ENCODE data around the gene EXOC4. TPM values are rescaled to one million over a fixed set of nuclear protein-coding genes. Genes with fewer than 3 reads are reported as not detected.
A peak's percentile ranks its signal among the peaks of the same experiment; 100 is the strongest.
"Not testable (repeated sequence)": the region's sequence is repeated elsewhere in the genome, so short reads cannot be mapped to it uniquely, and the experiment has no call there.

EXOC4 gene
- total RNA-seq, 1 experiment from 2014 or later, result 62.4 TPM

DNA sequence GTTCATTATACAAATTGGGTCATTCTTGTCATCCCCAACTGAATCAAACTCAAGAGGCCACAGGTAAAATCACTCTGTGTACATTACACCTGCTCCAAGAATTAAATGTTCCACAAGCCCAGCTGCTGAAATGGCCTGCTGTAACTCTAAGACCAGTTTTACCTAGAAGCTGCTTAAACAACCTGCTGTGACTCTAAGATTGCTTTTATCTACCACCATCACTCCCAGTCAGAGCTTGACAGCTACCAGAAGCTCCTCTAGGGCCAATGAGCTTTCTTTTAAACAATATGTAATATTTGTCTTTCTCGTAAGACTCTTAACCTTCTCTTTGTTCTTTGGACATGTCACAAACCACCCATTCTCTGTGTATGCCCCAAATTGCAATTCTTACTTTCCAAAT, 732.4 kb downstream of the EXOC4 start:
- no peak overlapping the region for H3K27ac ChIP-seq
- no peaks in the 10 kb centered on the region for H3K27me3 ChIP-seq

DNA sequence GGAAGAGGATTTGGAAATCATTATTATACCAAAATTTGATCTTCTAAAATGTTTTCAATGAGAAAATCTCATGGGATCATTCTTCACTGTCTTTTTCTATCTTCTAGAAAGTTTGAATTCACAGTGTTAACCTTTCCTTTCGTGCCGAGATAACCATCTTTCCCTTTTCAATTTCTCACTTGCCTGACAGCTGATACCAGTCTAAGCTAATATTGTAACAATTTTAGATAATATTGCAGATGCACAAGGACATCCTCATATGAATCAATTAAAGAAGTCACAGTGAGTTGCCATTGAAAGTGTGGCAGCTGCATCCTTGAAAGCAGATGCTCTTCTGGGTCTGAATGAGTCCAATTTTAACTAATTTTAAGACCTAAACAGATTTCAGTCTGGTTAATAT, 734.7 kb downstream of the EXOC4 start:
- Histone ChIP-seq H3K4me3 (no peak overlapping the region), H3K36me3 (no peaks in the 10 kb centered on the region), H3K9me3 (replicated peaks) (no peaks in the 10 kb centered on the region), H3K4me1 (no peaks in the 10 kb centered on the region), H3K27me3 (no peaks in the 10 kb centered on the region), H3K27ac (no peak overlapping the region)
- DNase-seq, result no peak

More for the DNA sequence above, 732.4 kb downstream of the EXOC4 start:
- Histone ChIP-seq H3K9me3 (replicated peaks) (no peaks in the 10 kb centered on the region), H3K4me3 (no peak overlapping the region), H3K4me1 (no peaks in the 10 kb centered on the region), H3K36me3 (no peaks in the 10 kb centered on the region)
- DNase-seq, result no peak

DNA sequence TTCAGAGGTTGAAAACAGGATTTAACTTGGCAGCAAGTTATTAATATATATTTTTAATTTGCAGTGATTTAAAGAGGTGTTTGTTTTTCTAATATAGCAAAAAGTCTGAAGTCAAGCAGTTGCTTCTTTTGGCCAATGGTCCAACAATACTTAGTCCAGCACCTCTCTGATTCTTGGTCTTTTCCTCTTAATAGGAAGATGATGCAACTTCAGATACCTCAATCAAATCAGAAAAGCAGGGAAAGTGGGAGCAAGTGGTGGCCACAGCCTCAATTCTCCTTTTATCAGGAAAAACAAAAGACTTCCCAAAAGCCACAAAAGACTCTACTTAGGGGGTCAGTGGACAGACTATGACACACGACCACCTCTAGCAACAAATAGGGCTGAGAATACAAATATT, 740.7 kb downstream of the EXOC4 start:
- Histone ChIP-seq H3K36me3 (no peaks in the 10 kb centered on the region), H3K27me3 (no peaks in the 10 kb centered on the region), H3K4me1 (no peaks in the 10 kb centered on the region), H3K27ac (no peak overlapping the region), H3K4me3 (no peak overlapping the region), H3K9me3 (replicated peaks) (no peaks in the 10 kb centered on the region)
- no peak for DNase-seq

DNA sequence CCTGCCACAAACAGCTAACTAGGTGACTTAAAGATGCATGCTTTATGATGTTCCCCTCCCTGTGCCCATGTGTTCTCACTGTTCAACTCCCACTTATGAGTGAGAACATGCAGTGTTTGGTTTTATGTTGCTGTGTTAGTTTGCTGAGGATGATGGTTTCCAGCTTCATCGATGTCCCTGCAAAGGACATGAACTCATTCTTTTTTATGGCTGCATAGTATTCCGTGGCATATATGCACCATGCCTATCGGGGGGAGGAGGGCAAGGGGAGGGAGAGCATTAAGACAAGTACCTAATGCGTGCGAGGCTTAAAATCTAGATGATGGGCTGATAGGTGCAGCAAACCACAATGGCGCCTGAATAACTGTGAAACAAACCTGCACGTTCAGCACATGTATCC, 741.2 kb downstream of the EXOC4 start:
- H3K4me1 ChIP-seq; H3K36me3 ChIP-seq; H3K4me3 ChIP-seq; H3K27me3 ChIP-seq; H3K9me3 ChIP-seq (replicated peaks); DNase-seq; H3K27ac ChIP-seq: not testable (repeated sequence)

DNA sequence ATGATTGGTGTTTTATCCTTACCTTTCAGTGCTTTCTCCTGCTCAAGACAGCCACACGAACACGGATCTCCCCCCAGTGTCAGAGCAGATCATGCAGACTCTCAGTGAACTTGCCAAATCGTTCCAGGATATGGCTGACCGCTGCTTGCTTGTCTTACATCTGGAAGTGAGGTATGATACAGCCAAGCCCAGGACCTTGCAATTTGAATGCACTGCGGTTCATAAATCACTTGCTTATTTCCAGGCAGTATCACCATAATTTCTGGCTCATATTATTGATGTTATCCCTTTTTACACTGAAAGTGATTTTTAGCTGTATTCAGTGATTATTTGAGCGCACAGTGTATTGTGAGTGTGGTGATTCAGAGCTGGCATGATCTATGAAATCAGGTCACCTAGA, 744.6 kb downstream of the EXOC4 start:
- Histone ChIP-seq H3K9me3 (replicated peaks) (no peaks in the 10 kb centered on the region), H3K4me1 (no peaks in the 10 kb centered on the region), H3K27ac (no peak overlapping the region), H3K36me3 (no peaks in the 10 kb centered on the region), H3K4me3 (no peak overlapping the region), H3K27me3 (no peaks in the 10 kb centered on the region)
- DNase-seq, result no peak

DNA sequence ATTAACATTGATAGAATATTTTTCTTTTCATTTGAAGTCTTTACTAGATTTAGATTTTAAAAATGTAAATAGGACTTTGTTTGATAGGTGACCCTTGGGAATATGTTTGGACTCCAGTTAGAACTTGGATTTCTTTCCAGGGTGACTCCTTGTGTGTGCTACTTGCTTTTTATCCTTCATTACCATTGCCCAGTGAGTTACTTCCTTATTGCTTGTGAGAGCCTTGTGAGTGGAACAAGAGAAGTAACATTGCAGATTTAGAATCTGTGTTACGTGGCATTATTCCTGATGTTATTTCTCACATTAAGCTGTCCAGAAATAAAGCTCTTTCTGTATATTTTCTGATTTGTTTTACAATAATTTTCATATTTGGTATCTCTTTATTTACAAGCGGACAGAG, 746.3 kb downstream of the EXOC4 start:
- Histone ChIP-seq H3K36me3 (no peaks in the 10 kb centered on the region), H3K27me3 (no peaks in the 10 kb centered on the region), H3K27ac (no peak overlapping the region)

DNA sequence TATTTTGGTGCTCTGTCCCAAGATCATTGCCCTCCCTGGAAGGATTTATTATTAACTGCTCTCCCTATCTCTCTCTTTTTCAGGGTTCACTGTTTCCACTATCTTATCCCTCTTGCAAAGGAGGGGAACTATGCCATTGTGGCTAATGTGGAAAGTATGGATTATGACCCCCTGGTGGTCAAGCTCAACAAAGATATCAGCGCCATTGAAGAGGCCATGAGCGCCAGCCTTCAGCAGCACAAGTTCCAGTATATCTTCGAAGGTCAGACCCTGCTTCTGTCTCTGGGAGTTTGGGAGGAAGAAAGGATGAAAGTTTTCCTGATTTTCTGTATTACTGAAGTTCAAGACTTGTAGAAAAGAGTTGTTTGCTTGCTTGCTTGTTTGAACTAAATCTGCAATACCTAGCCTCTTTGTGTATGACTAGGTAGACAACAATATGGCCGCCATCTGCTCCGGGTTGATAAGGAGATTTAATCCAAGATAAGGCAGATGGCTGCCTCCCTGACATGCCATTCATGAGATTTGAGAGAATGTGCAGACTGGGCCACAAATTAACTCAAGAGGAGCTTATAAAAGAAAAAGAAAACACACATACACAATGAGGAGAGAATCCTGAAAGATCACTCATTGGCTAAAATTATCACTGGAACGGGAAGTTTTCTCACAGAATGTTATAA, 752.1 kb downstream of the EXOC4 start:
- Histone ChIP-seq H3K4me3 (no peak overlapping the region), H3K27ac (no peak overlapping the region), H3K36me3 (no peaks in the 10 kb centered on the region), H3K4me1 (no peaks in the 10 kb centered on the region), H3K27me3 (no peaks in the 10 kb centered on the region), H3K9me3 (replicated peaks) (no peaks in the 10 kb centered on the region)
- DNase-seq, result no peak

More for the DNA sequence above, 746.3 kb downstream of the EXOC4 start:
- no peak for DNase-seq
- H3K4me3 ChIP-seq, result no peak overlapping the region
- no peaks in the 10 kb centered on the region for H3K9me3 ChIP-seq (replicated peaks)
- H3K4me1 ChIP-seq, result no peaks in the 10 kb centered on the region

DNA sequence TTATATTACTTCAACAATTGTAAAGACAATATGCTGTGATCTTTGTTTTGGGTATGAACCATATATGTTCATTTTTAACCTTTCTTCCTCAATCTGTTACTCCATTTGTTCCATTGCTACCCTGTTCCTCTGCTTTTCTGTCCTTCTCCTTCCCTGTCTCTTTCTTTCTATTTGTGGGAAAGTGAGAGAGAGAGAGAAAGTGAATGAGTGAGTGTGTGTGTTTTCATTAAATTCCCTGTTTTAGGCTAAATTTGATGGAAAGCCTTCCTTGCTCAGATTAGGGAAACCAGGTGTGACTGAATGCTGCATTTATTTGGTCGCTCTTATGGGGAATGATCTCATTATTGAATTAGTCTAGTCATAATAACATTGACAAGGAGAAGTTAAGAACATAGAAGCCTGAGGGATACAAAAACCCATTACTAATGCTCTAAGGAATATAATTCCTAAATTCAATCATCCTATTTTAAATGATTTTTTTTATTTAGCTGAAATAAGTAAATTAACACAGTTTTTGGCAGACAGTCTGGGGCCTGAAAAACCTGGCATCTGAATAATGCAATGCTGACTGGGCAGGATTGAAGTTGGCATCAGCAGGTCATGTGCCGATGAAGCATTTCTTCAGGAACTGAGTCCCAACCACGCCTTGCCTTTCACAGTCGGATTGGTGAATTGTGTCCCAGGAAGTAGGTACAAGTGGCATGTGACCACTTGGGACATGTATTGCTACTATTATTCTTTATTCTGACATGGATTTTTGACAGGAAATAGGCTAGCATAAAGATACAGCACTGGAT, 756.6 kb downstream of the EXOC4 start:
- H3K27ac ChIP-seq, result no peak overlapping the region
- no peaks in the 10 kb centered on the region for H3K4me1 ChIP-seq
- no peaks in the 10 kb centered on the region for H3K9me3 ChIP-seq (replicated peaks)
- DNase-seq, result no peak
- no peaks in the 10 kb centered on the region for H3K36me3 ChIP-seq
- H3K4me3 ChIP-seq, result no peak overlapping the region
- H3K27me3 ChIP-seq, result no peaks in the 10 kb centered on the region

DNA sequence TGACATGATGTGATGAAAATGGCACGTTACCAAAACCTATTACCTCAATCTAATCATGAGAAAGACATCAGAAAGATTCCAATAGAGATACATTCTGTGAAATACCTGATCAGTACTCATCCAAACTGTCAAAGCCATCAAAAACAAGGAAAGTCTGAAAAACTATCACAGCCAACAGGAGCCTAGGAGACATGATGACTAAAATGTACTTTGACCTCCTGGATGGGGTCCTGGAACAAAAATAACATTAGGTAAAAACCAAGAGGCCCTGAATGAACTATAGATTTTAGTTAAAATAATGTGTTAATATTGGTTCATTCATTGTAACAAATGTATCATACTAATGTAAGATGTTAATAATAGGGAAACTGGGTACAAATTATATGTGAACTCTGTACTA, 760.4 kb downstream of the EXOC4 start:
- no peaks in the 10 kb centered on the region for H3K9me3 ChIP-seq (replicated peaks)
- H3K27me3 ChIP-seq, result no peaks in the 10 kb centered on the region
- H3K4me1 ChIP-seq, result no peaks in the 10 kb centered on the region
- H3K4me3 ChIP-seq, result no peak overlapping the region
- DNase-seq, result no peak
- H3K36me3 ChIP-seq, result no peaks in the 10 kb centered on the region
- no peak overlapping the region for H3K27ac ChIP-seq

DNA sequence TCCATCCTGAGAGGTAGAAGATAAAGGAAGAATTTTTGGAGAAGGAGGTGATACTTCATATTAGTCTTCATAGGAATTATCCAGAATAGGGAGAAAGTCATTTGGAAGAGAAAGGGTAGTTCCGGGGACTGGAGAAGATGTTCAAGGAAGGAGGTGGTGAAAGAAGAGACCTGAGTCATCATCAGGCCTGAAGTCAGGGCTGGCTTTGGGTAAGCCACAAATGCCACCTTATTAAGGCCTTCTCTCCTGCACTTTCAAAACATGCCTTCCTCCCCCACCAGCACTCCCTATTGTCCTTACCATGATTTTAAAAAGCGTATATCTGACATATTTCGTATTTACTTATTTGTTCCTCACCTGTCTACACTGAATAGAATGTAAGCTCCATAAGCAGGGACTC, 762.1 kb downstream of the EXOC4 start:
- Histone ChIP-seq H3K4me1 (no peaks in the 10 kb centered on the region), H3K36me3 (no peaks in the 10 kb centered on the region), H3K27me3 (no peaks in the 10 kb centered on the region), H3K4me3 (no peak overlapping the region), H3K9me3 (replicated peaks) (no peaks in the 10 kb centered on the region), H3K27ac (no peak overlapping the region)
- DNase-seq, result no peak

DNA sequence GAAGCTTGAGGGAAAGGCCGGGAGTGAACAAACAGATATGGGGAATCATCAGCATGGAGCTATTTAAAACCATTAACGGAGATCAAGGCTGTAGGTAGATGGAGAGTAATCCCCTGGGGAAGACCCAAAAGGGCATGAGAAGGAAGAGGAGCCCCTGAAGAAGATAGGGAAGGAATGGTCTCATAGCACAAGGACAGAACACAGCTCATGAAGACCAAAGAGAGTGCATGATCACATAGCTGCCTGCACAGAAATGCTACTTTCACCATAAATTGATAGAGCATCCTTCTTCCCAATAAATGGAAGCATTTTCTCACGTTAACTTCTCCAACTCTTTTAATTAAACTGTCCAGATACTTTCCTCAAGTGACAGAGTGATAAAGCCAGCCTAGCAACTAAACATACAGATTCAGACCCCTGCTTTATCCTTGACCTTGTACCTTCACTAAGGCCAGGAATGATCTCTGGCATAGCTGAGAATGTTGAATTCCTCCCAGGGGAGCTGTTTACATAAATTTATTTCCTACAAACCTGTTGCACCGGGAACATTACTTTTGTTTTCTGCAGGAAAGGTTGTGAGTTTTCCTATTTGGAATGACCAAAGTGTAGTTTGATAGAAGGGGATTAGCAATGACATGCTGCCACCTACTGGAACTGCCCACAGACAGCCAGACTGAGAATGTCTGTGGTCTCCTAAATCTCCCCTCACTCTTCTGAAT, 763.5 kb downstream of the EXOC4 start:
- H3K9me3 ChIP-seq (replicated peaks), result no peaks in the 10 kb centered on the region
- H3K27ac ChIP-seq, result no peak overlapping the region
- peak; percentile 35 to 72 for DNase-seq
- H3K4me3 ChIP-seq, result no peak overlapping the region
- no peaks in the 10 kb centered on the region for H3K27me3 ChIP-seq
- H3K36me3 ChIP-seq, result no peaks in the 10 kb centered on the region
- H3K4me1 ChIP-seq, result no peaks in the 10 kb centered on the region

DNA sequence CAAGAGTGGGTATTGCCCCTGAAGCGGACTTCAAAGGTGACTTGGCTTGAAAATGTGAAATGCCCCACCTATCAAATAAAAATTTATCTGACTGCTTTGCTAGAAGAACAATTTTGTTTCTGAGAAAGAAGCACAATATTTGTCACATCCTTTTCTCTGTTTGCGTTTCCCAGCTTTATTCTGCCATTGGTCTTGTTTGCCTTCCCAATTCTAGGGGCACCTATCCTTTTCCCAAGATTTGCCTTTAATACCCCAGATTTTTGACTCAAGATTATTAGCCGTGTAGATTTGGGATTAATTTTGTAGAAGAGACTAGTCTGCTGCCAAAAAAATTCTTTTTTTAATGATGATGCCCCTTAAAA, 764.0 kb downstream of the EXOC4 start:
- H3K27ac ChIP-seq, result no peak overlapping the region

DNA sequence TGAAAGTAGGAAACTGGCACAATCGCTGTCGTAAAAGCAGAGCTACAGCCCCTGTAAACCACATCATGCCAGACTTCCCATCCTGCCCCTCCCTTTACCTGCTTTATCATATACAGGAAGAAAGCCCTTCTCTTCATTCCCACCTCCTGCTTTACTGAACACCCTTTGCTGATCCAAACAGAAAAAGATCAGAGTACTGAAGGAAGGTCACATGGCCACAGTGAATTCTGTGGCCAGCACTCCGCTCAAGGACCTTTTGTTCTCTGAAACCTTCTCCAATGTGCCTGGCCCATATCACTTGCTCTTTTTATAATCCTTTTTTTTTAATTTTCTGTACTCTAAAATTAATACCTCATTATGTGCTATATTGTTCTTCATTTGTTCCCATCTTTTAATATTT, 765.4 kb downstream of the EXOC4 start:
- Histone ChIP-seq H3K36me3 (no peaks in the 10 kb centered on the region), H3K9me3 (replicated peaks) (no peaks in the 10 kb centered on the region), H3K27me3 (no peaks in the 10 kb centered on the region), H3K4me1 (no peaks in the 10 kb centered on the region), H3K27ac (no peak overlapping the region), H3K4me3 (no peak overlapping the region)
- DNase-seq, result no peak

More for the DNA sequence above, 764.0 kb downstream of the EXOC4 start:
- H3K27me3 ChIP-seq, result no peaks in the 10 kb centered on the region
- no peaks in the 10 kb centered on the region for H3K4me1 ChIP-seq
- H3K9me3 ChIP-seq (replicated peaks), result no peaks in the 10 kb centered on the region
- no peak overlapping the region for H3K4me3 ChIP-seq
- DNase-seq, result no peak
- no peaks in the 10 kb centered on the region for H3K36me3 ChIP-seq

DNA sequence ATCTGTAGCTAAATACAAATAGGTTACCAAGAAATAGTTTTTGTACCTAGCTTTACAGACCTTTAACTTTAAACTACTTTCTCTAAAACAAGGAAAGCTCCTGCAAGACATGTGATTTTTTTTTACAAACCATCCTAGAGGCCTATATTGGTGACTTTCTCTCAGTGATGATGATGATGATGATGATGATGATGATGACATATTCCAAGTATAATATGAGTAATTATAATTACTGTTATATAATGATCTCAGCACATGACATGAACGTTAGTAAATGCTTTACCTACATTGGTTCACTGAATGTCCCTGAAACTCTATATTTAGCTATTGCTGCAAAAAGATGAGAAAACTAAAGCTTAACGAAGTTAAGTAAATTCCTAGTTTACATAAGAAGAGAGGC, 766.4 kb downstream of the EXOC4 start:
- Histone ChIP-seq H3K36me3 (no peaks in the 10 kb centered on the region), H3K4me3 (no peak overlapping the region), H3K27ac (no peak overlapping the region), H3K27me3 (no peaks in the 10 kb centered on the region), H3K4me1 (no peaks in the 10 kb centered on the region), H3K9me3 (replicated peaks) (no peaks in the 10 kb centered on the region)
- DNase-seq, result no peak

DNA sequence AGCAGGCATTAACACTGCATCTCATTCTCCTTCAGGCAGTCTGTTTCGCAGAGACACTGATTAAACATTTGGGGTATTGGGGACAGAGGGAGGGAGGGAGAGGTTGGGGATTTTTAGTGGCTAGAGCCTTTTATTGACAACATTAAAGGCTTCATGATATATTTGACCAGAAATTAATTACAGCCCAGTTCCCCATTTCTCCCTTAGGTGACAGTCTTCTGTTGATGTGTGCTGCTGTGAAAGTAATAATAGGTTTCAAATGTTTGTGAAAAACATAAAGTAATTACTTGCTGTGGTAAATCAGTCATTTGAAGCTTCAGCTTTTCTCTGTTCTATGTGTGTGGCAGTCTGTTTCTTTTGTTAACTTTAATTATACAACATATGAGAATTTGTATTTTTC, 769.0 kb downstream of the EXOC4 start:
- Histone ChIP-seq H3K27me3 (no peaks in the 10 kb centered on the region), H3K27ac (no peak overlapping the region), H3K9me3 (replicated peaks) (no peaks in the 10 kb centered on the region), H3K36me3 (no peaks in the 10 kb centered on the region), H3K4me1 (peaks cover 5% of the 10 kb centered on the region; the same call in 1 of the 2 replicates), H3K4me3 (no peak overlapping the region)
- no peak for DNase-seq

Data from SJCRH30 (cell line).